MM.1S (cell line): ENCODE data around the gene TSHZ2.
A peak's percentile ranks its signal among the peaks of the same experiment; 100 is the strongest.

Source experiments
- DNase-seq: peaks from one replicate; pipeline ENCODE4 v3.0.0-alpha.2; 2015
- H2AFZ ChIP-seq: fragments of 300-600 bp; sonication (generic); 2 replicates; pipeline ENCODE4 v1.6.0; 2016; ENCODE audit warnings: antibody characterized with exemption, low read length
- H3F3A ChIP-seq: fragments of 300-600 bp; sonication (generic); 2 replicates; pipeline ENCODE4 v1.6.1; 2016; ENCODE audit warnings: mild to moderate bottlenecking, antibody characterized with exemption, low read length, moderate library complexity, mixed read lengths; ENCODE audit not compliant: insufficient read depth
- H3K27ac ChIP-seq: fragments of 300-600 bp; sonication (generic); 2 replicates; pipeline ENCODE4 v1.5.1; 2016; ENCODE audit warnings: mild to moderate bottlenecking, low read length
- H3K27me3 ChIP-seq: fragments of 300-600 bp; sonication (generic); replicated peaks from 2 replicates; pipeline ENCODE4 v1.6.0; 2016; ENCODE audit warnings: low read length; ENCODE audit not compliant: insufficient read depth
- H3K36me3 ChIP-seq: fragments of 300-600 bp; sonication (generic); replicated peaks from 2 replicates; pipeline ENCODE4 v1.6.1; 2016; ENCODE audit warnings: mild to moderate bottlenecking, low read length, mixed read lengths; ENCODE audit not compliant: insufficient read depth
- H3K4me1 ChIP-seq: fragments of 300-600 bp; sonication (generic); 2 replicates; pipeline ENCODE4 v1.6.1; 2016; ENCODE audit warnings: low read length, mixed read lengths
- H3K4me2 ChIP-seq: fragments of 300-600 bp; sonication (generic); 2 replicates; pipeline ENCODE4 v1.6.0; 2016; ENCODE audit warnings: low read depth, low read length
- H3K4me3 ChIP-seq: fragments of 300-600 bp; sonication (generic); 2 replicates; pipeline ENCODE4 v1.5.1; 2016; ENCODE audit warnings: low read length, mixed read lengths
- H3K79me2 ChIP-seq: fragments of 300-600 bp; sonication (generic); 2 replicates; pipeline ENCODE4 v1.6.1; 2016; ENCODE audit warnings: mixed run types, low read length, mixed read lengths
- H3K9ac ChIP-seq: fragments of 300-600 bp; sonication (generic); 2 replicates; pipeline ENCODE4 v1.6.1; 2016; ENCODE audit warnings: low read length, mixed read lengths
- H3K9me2 ChIP-seq: fragments of 300-600 bp; sonication (generic); replicated peaks from 2 replicates; pipeline ENCODE4 v1.6.1; 2016; ENCODE audit warnings: mild to moderate bottlenecking, low read length, mixed read lengths; ENCODE audit not compliant: insufficient read depth
- H3K9me3 ChIP-seq: fragments of 300-600 bp; sonication (generic); replicated peaks from 2 replicates; pipeline ENCODE4 v1.6.1; 2016; ENCODE audit warnings: mild to moderate bottlenecking, low read length, mixed read lengths; ENCODE audit not compliant: insufficient read depth
- H4K20me1 ChIP-seq: fragments of 300-600 bp; sonication (generic); 2 replicates; pipeline ENCODE4 v1.6.1; 2016; ENCODE audit warnings: mild to moderate bottlenecking, low read length, moderate library complexity, mixed read lengths; ENCODE audit not compliant: insufficient read depth
- EZH2 ChIP-seq: fragments of 300-600 bp; sonication (generic); optimal IDR thresholded peaks from 2 replicates; pipeline ENCODE3; 2017; ENCODE audit warnings: low read depth, mild to moderate bottlenecking, antibody characterized with exemption, low read length, mixed read lengths
- EZH2phosphoT487 ChIP-seq: fragments of 300-600 bp; sonication (generic); IDR thresholded peaks from 2 replicates; pipeline ENCODE4 v1.6.1; 2018; ENCODE audit warnings: antibody characterized with exemption, low read length
- TF ChIP-seq, protein P1 (sequence below): fragments of 300-600 bp; sonication (generic); IDR thresholded peaks from 2 replicates; pipeline ENCODE4 v1.5.1; 2016; ENCODE audit warnings: antibody characterized with exemption, low read length, mixed read lengths

The TSHZ2 gene

GRCh38 chr20:53411129-53411528 is 439.0 kb downstream of the TSHZ2 start:
- Histone ChIP-seq H3K79me2 (no peaks in the 10 kb centered on the region), H3K36me3 (no peaks in the 10 kb centered on the region), H3K27ac (no peak overlapping the region), H3K9me3 (no peaks in the 10 kb centered on the region), H3K9me2 (no peaks in the 10 kb centered on the region), H3F3A (no peaks in the 10 kb centered on the region), H3K4me3 (no peak overlapping the region), H3K4me1 (peaks cover 3% of the 10 kb centered on the region; the same call in 1 of the 2 replicates), H3K4me2 (no peak overlapping the region), H4K20me1 (no peaks in the 10 kb centered on the region), H3K9ac (no peak overlapping the region), H3K27me3 (no peaks in the 10 kb centered on the region), H2AFZ (no peak overlapping the region)
- DNase-seq, result no peak
- TF ChIP-seq EZH2 (no peak), EZH2phosphoT487 (no peak)
- TF ChIP-seq, protein P1, sequence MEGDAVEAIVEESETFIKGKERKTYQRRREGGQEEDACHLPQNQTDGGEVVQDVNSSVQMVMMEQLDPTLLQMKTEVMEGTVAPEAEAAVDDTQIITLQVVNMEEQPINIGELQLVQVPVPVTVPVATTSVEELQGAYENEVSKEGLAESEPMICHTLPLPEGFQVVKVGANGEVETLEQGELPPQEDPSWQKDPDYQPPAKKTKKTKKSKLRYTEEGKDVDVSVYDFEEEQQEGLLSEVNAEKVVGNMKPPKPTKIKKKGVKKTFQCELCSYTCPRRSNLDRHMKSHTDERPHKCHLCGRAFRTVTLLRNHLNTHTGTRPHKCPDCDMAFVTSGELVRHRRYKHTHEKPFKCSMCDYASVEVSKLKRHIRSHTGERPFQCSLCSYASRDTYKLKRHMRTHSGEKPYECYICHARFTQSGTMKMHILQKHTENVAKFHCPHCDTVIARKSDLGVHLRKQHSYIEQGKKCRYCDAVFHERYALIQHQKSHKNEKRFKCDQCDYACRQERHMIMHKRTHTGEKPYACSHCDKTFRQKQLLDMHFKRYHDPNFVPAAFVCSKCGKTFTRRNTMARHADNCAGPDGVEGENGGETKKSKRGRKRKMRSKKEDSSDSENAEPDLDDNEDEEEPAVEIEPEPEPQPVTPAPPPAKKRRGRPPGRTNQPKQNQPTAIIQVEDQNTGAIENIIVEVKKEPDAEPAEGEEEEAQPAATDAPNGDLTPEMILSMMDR, result no peak

GRCh38 chr20:53411891-53412290 is 439.7 kb downstream of the TSHZ2 start:
- H3K4me3 ChIP-seq, result no peak overlapping the region

GRCh38 chr20:53412577-53413185 is 440.5 kb downstream of the TSHZ2 start:
- Histone ChIP-seq H3K4me2 (peak overlapping the region; percentile 22; the same call in 1 of the 2 replicates), H3F3A (no peaks in the 10 kb centered on the region), H3K27me3 (no peaks in the 10 kb centered on the region), H2AFZ (0 out of 2 replicates have a peak overlapping the region, but pooled peaks have one; percentile 39), H3K9me3 (no peaks in the 10 kb centered on the region), H3K9me2 (no peaks in the 10 kb centered on the region), H3K36me3 (no peaks in the 10 kb centered on the region), H4K20me1 (no peaks in the 10 kb centered on the region), H3K4me1 (peaks cover 3% of the 10 kb centered on the region; the same call in 1 of the 2 replicates), H3K4me3 (no peak overlapping the region), H3K9ac (no peak overlapping the region), H3K79me2 (no peaks in the 10 kb centered on the region), H3K27ac (no peak overlapping the region)
- TF ChIP-seq EZH2phosphoT487, result no peak
- TF ChIP-seq EZH2, result no peak
- TF ChIP-seq, protein P1, result no peak
- DNase-seq, result no peak

More at GRCh38 chr20:53411891-53412290, 439.7 kb downstream of the TSHZ2 start:
- Histone ChIP-seq H3K27ac (no peak overlapping the region), H3F3A (no peaks in the 10 kb centered on the region), H3K27me3 (no peaks in the 10 kb centered on the region), H3K9me3 (no peaks in the 10 kb centered on the region), H3K79me2 (no peaks in the 10 kb centered on the region), H3K4me2 (no peak overlapping the region), H2AFZ (no peak overlapping the region), H3K36me3 (no peaks in the 10 kb centered on the region), H3K4me1 (peaks cover 3% of the 10 kb centered on the region; the same call in 1 of the 2 replicates), H4K20me1 (no peaks in the 10 kb centered on the region), H3K9ac (no peak overlapping the region), H3K9me2 (no peaks in the 10 kb centered on the region)
- TF ChIP-seq EZH2 (no peak), EZH2phosphoT487 (no peak)
- TF ChIP-seq, protein P1, result no peak
- DNase-seq, result no peak
